Left cardiac atrium (tissue), 4 donors: ENCODE measurements around the gene UAP1. TPM values are rescaled to one million over a fixed set of nuclear protein-coding genes. Genes with fewer than 3 reads are reported as not detected.

Experiments
- ATAC-seq, 2 donors: fragments of 200-7000 bp; cut with Tn5 transposase; one replicate each; pipeline ENCODE4 v1.9.1; 2020; ENCODE audit warnings: mild to moderate bottlenecking in 2 of 2, moderate library complexity in 2 of 2
- DNase-seq: peaks from one replicate; pipeline ENCODE4 v3.0.0-alpha.2; 2020
- intact Hi-C, 2 donors: fragments of 100-400 bp; cut with DNase I; formaldehyde crosslinking; loops; one replicate each; pipeline versions ENCODE4 v1.14.1 to v1.15.1; 2022 to 2023
- long read RNA-seq: library from polyadenylated mRNA; unstranded; transcript quantifications from one replicate; pipeline ENCODE4 v2.0.0, GENCODE V29; 2021
- total RNA-seq, 2 donors: library from RNA; stranded (reverse); fragmentation: NEBNext Ultra II Directional; extraction: Animal tissue kit (Norgen Biotek cat#: 25700); gene quantifications; one replicate each; pipeline ENCODE4 v1.2.1, GENCODE V29; 2021
- donor health status: DM: no; HTN: yes; CAD: no.
- donor health status: DM: no; HTN: yes; CAD: no; lungs with severe emphysema.
- donor health status: DM: yes; HTN: yes; CAD: no.
- donor health status: Dilated cardiomyopathy.

UAP1 gene
- 10 to 100 TPM; 36.8 to 70.3 TPM for total RNA-seq
- long read RNA-seq, transcript UAP1-201 (11 exons, 2,377 nt), result major isoform, 48 of 67 reads
- long read RNA-seq, partial matches to known transcripts, result 1 of 67 reads
- long read RNA-seq, other reads (novel, unspliced or antisense), result 14 of 67 reads

- ATAC-seq (peak; percentile 41 to 58), DNase-seq (no peak)
- intact Hi-C loops, result loop anchor here in 1 of 2 donors (5.0 kb wide), 1 partner anchor 65 kb away; the partner anchor contains the start of gene UHMK1
Observed at GRCh38 chr1:162561616-162562469, at the start of gene UAP1. Gene UAP1, plus strand, starts transcription at chr1:162561722. Its CDS starts 4,347 bp downstream, at chr1:162566069.

GRCh38 chr1:162527314-162527713, 34.2 kb upstream of the UAP1 start:
- no peak for DNase-seq
- intact Hi-C loops, result no loop called here
- ATAC-seq, result no peak

GRCh38 chr1:162530307-162530987, 31.1 kb upstream of the UAP1 start:
- ATAC-seq (peak in 1 of 2 donors; percentile 24), DNase-seq (no peak)
- intact Hi-C loops, result no loop called here

GRCh38 chr1:162530988-162531319, 30.6 kb upstream of the UAP1 start:
- no peak for ATAC-seq

GRCh38 chr1:162535501-162535900, 26.0 kb upstream of the UAP1 start:
- intact Hi-C loops, result no loop called here
- ATAC-seq (no peak), DNase-seq (no peak)

More at GRCh38 chr1:162530988-162531319, 30.6 kb upstream of the UAP1 start:
- DNase-seq, result no peak
- intact Hi-C loops, result no loop called here

GRCh38 chr1:162536511-162536910, 25.0 kb upstream of the UAP1 start:
- ATAC-seq (no peak), DNase-seq (no peak)
- intact Hi-C loops, result no loop called here

- DNase-seq, result no peak
- ATAC-seq, result no peak
- intact Hi-C loops, result no loop called here
Observed at GRCh38 chr1:162537216-162537615, 24.3 kb upstream of the UAP1 start.

GRCh38 chr1:162538815-162539431, 22.6 kb upstream of the UAP1 start:
- ATAC-seq (peak in 1 of 2 donors; percentile 50), DNase-seq (no peak)
- intact Hi-C loops, result no loop called here

- intact Hi-C loops, result no loop called here
- ATAC-seq (peak; percentile 71 to 95), DNase-seq (peak; percentile 75)
Observed at GRCh38 chr1:162541619-162542141, 19.8 kb upstream of the UAP1 start.

- ATAC-seq, result no peak
- DNase-seq, result no peak
- intact Hi-C loops, result no loop called here
Observed at GRCh38 chr1:162543228-162543627, 18.3 kb upstream of the UAP1 start.

- intact Hi-C loops, result no loop called here
- DNase-seq (no peak), ATAC-seq (peak in 1 of 2 donors; percentile 87)
Observed at GRCh38 chr1:162548170-162548569, 13.4 kb upstream of the UAP1 start.

GRCh38 chr1:162549001-162549400, 12.5 kb upstream of the UAP1 start:
- intact Hi-C loops, result no loop called here
- ATAC-seq (no peak), DNase-seq (no peak)

- ATAC-seq, result no peak
- no peak for DNase-seq
- intact Hi-C loops, result no loop called here
Observed at GRCh38 chr1:162550925-162551324, 10.6 kb upstream of the UAP1 start.

- peak; percentile 68 to 75 for ATAC-seq
- no peak for DNase-seq
- intact Hi-C loops, result no loop called here
Observed at GRCh38 chr1:162551969-162552683, 9.4 kb upstream of the UAP1 start.

GRCh38 chr1:162552684-162553252, 8.8 kb upstream of the UAP1 start:
- no peak for DNase-seq
- peak; percentile 21 to 42 for ATAC-seq
- intact Hi-C loops, result no loop called here

GRCh38 chr1:162554258-162554657, 7.3 kb upstream of the UAP1 start:
- DNase-seq (no peak), ATAC-seq (peak in 1 of 2 donors; percentile 61)
- intact Hi-C loops, result no loop called here

GRCh38 chr1:162557536-162557935, 4.0 kb upstream of the UAP1 start:
- DNase-seq (no peak), ATAC-seq (no peak)
- intact Hi-C loops, result no loop called here

GRCh38 chr1:162560303-162561036, 1.1 kb upstream of the UAP1 start:
- intact Hi-C loops, result loop anchor here in 1 of 2 donors (5.0 kb wide), 1 partner anchor 63 kb away; the partner anchor contains the start of gene UHMK1
- ATAC-seq (peak; percentile 0), DNase-seq (no peak)
